SK-N-SH (cell line): Measurements from ENCODE around the gene ELF5.

ENCODE experiments used
- CHD2 ChIP-seq: fragments of 150-350 bp; IDR thresholded peaks from 2 replicates; pipeline ENCODE4 v1.6.1; 2018; ENCODE audit warnings: low read length; ENCODE audit not compliant: partially characterized antibody
- GABPA ChIP-seq: IDR thresholded peaks from 2 replicates; pipeline ENCODE4 v1.4.0; 2012; ENCODE audit warnings: low read depth, mild to moderate bottlenecking
- MXI1 ChIP-seq: IDR thresholded peaks from 2 replicates; pipeline ENCODE4 v1.6.1; 2012; ENCODE audit warnings: mild to moderate bottlenecking, low read depth, low read length, improper control_type of control experiment
- POLR2AphosphoS5 ChIP-seq: IDR thresholded peaks from 2 replicates; pipeline ENCODE4 v1.6.1; 2012; ENCODE audit warnings: low read depth, low read length
- RAD21 ChIP-seq: IDR thresholded peaks from 2 replicates; pipeline ENCODE4 v1.6.1; 2012; ENCODE audit warnings: mild to moderate bottlenecking, low read length
- RCOR1 ChIP-seq: fragments of 150-350 bp; IDR thresholded peaks from 2 replicates; pipeline ENCODE4 v1.6.1; 2017; ENCODE audit warnings: antibody characterized with exemption, low read length
- SIN3A ChIP-seq: IDR thresholded peaks from 2 replicates; pipeline ENCODE4 v1.6.1; 2012; ENCODE audit warnings: low read depth, mild to moderate bottlenecking, low read length, moderate library complexity, borderline replicate concordance
- SMC3 ChIP-seq: IDR thresholded peaks from 2 replicates; pipeline ENCODE4 v1.6.1; 2012; ENCODE audit warnings: low read depth, low read length, improper control_type of control experiment
- YY1 ChIP-seq: IDR thresholded peaks from 2 replicates; pipeline ENCODE4 v1.4.0; 2012; ENCODE audit warnings: low read depth, mild to moderate bottlenecking
- TF ChIP-seq, protein P1 (sequence below): fragments of 200-600 bp; sonication (generic); IDR thresholded peaks from 2 replicates; pipeline ENCODE4 v1.6.1; 2017; ENCODE audit warnings: antibody characterized with exemption, mild to moderate bottlenecking, moderate library complexity
- TF ChIP-seq, protein P2 (sequence below): IDR thresholded peaks from 2 replicates; pipeline ENCODE4 v1.4.0; 2012; ENCODE audit warnings: low read depth, borderline replicate concordance
- TF ChIP-seq, protein P3 (sequence below): IDR thresholded peaks from 2 replicates; pipeline ENCODE4 v1.4.0; 2012; ENCODE audit warnings: low read depth, borderline replicate concordance
- TF ChIP-seq, protein P4 (sequence below): IDR thresholded peaks from 2 replicates; pipeline ENCODE4 v1.4.0; 2012; ENCODE audit warnings: low read depth

DNA sequence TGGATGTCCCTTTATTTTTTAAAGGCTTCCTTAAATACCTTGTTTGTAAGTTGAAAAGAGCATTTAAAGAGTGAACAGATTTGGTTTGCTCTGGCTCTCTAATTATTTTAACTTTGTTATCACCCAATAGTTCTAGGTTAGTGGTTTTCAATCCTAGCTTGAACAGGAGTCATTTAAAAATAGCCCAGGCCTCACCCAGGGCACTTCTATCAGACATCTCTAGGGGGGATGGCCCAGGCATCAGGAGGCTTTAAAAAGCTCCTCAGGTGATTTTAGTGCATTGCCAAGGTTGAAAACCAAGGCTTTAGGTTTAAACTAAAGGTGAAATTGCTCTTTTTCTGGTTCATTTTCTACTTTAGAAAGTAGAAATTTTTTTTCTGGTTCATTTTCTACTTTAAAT lies 66.5 kb downstream of the ELF5 start:
- TF ChIP-seq, protein P1, sequence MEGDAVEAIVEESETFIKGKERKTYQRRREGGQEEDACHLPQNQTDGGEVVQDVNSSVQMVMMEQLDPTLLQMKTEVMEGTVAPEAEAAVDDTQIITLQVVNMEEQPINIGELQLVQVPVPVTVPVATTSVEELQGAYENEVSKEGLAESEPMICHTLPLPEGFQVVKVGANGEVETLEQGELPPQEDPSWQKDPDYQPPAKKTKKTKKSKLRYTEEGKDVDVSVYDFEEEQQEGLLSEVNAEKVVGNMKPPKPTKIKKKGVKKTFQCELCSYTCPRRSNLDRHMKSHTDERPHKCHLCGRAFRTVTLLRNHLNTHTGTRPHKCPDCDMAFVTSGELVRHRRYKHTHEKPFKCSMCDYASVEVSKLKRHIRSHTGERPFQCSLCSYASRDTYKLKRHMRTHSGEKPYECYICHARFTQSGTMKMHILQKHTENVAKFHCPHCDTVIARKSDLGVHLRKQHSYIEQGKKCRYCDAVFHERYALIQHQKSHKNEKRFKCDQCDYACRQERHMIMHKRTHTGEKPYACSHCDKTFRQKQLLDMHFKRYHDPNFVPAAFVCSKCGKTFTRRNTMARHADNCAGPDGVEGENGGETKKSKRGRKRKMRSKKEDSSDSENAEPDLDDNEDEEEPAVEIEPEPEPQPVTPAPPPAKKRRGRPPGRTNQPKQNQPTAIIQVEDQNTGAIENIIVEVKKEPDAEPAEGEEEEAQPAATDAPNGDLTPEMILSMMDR = no peak
- no peak for TF ChIP-seq POLR2AphosphoS5
- TF ChIP-seq SIN3A = no peak
- TF ChIP-seq, protein P2, sequence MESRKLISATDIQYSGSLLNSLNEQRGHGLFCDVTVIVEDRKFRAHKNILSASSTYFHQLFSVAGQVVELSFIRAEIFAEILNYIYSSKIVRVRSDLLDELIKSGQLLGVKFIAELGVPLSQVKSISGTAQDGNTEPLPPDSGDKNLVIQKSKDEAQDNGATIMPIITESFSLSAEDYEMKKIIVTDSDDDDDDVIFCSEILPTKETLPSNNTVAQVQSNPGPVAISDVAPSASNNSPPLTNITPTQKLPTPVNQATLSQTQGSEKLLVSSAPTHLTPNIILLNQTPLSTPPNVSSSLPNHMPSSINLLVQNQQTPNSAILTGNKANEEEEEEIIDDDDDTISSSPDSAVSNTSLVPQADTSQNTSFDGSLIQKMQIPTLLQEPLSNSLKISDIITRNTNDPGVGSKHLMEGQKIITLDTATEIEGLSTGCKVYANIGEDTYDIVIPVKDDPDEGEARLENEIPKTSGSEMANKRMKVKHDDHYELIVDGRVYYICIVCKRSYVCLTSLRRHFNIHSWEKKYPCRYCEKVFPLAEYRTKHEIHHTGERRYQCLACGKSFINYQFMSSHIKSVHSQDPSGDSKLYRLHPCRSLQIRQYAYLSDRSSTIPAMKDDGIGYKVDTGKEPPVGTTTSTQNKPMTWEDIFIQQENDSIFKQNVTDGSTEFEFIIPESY = no peak
- TF ChIP-seq CHD2 = no peak
- TF ChIP-seq, protein P3, sequence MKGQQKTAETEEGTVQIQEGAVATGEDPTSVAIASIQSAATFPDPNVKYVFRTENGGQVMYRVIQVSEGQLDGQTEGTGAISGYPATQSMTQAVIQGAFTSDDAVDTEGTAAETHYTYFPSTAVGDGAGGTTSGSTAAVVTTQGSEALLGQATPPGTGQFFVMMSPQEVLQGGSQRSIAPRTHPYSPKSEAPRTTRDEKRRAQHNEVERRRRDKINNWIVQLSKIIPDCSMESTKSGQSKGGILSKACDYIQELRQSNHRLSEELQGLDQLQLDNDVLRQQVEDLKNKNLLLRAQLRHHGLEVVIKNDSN = no peak
- TF ChIP-seq MXI1 = no peak
- TF ChIP-seq RAD21 = no peak
- TF ChIP-seq SMC3 = no peak
- TF ChIP-seq YY1 = no peak
- TF ChIP-seq, protein P4, sequence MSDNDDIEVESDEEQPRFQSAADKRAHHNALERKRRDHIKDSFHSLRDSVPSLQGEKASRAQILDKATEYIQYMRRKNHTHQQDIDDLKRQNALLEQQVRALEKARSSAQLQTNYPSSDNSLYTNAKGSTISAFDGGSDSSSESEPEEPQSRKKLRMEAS = no peak
- TF ChIP-seq RCOR1 = no peak
- no peak for TF ChIP-seq GABPA
